ENCODE results near the gene RPL29.

RPL29 gene

GRCh38 chr3:52004906-52005395, 9.3 kb upstream of the RPL29 start:
- no peak for TF ChIP-seq MAX (IDR thresholded peaks at IDR 0.05)
- no peak for TF ChIP-seq FOXM1 (IDR thresholded peaks at IDR 0.05; ENCODE audit: borderline replicate concordance, low read depth)
- no peak for TF ChIP-seq TAF1 (IDR thresholded peaks at IDR 0.05; ENCODE audit: low read depth)
- no peak for TF ChIP-seq ZBTB7A (IDR thresholded peaks at IDR 0.05; ENCODE audit: low read depth)
- no peak for TF ChIP-seq CREB1 (IDR thresholded peaks at IDR 0.05; ENCODE audit: low read depth)
- TF ChIP-seq TCF12 (IDR thresholded peaks at IDR 0.05; ENCODE audit: low read depth), result no peak
- TF ChIP-seq TEAD4 (IDR thresholded peaks at IDR 0.05), result no peak
- no peak for TF ChIP-seq EP300 (IDR thresholded peaks at IDR 0.05; ENCODE audit: borderline replicate concordance)
- no peak for TF ChIP-seq NFIC (IDR thresholded peaks at IDR 0.05)
- no peak for TF ChIP-seq REST (IDR thresholded peaks at IDR 0.05; ENCODE audit: low read depth)

- TF ChIP-seq NFIC (IDR thresholded peaks at IDR 0.05) (no peak), REST (IDR thresholded peaks at IDR 0.05; ENCODE audit: low read depth) (no peak), FOXM1 (IDR thresholded peaks at IDR 0.05; ENCODE audit: borderline replicate concordance, low read depth) (no peak), TEAD4 (IDR thresholded peaks at IDR 0.05) (no peak), USF1 (IDR thresholded peaks at IDR 0.05) (no peak), RAD21 (IDR thresholded peaks at IDR 0.05; ENCODE audit: low read depth) (no peak), EP300 (IDR thresholded peaks at IDR 0.05; ENCODE audit: borderline replicate concordance) (no peak), ZBTB7A (IDR thresholded peaks at IDR 0.05; ENCODE audit: low read depth) (no peak), YY1 (IDR thresholded peaks at IDR 0.05; ENCODE audit: low read depth) (no peak), CREB1 (IDR thresholded peaks at IDR 0.05; ENCODE audit: low read depth) (no peak), CEBPB (IDR thresholded peaks at IDR 0.05) (no peak)
These were observed 8.6 kb upstream of the RPL29 start for GRCh38 chr3:52004163-52004787.

- no peak for TF ChIP-seq EGR1 (IDR thresholded peaks at IDR 0.05)
- no peak for TF ChIP-seq USF1 (IDR thresholded peaks at IDR 0.05)
- no peak for TF ChIP-seq TCF12 (IDR thresholded peaks at IDR 0.05; ENCODE audit: low read depth)
- no peak for TF ChIP-seq TAF1 (IDR thresholded peaks at IDR 0.05; ENCODE audit: low read depth)
- no peak for TF ChIP-seq CREB1 (IDR thresholded peaks at IDR 0.05; ENCODE audit: low read depth)
- no peak for TF ChIP-seq YY1 (IDR thresholded peaks at IDR 0.05; ENCODE audit: low read depth)
- TF ChIP-seq RAD21 (IDR thresholded peaks at IDR 0.05; ENCODE audit: low read depth), result no peak
- no peak for TF ChIP-seq MAX (IDR thresholded peaks at IDR 0.05)
- no peak for TF ChIP-seq FOXM1 (IDR thresholded peaks at IDR 0.05; ENCODE audit: borderline replicate concordance, low read depth)
- TF ChIP-seq REST (IDR thresholded peaks at IDR 0.05; ENCODE audit: low read depth), result no peak
- no peak for TF ChIP-seq EP300 (IDR thresholded peaks at IDR 0.05; ENCODE audit: borderline replicate concordance)
- no peak for TF ChIP-seq NFIC (IDR thresholded peaks at IDR 0.05)
- no peak for TF ChIP-seq ZBTB7A (IDR thresholded peaks at IDR 0.05; ENCODE audit: low read depth)
These were observed 7.1 kb upstream of the RPL29 start for GRCh38 chr3:52002748-52003147.

GRCh38 chr3:52001443-52001974, 5.8 kb upstream of the RPL29 start:
- no peak for TF ChIP-seq USF1 (IDR thresholded peaks at IDR 0.05)
- TF ChIP-seq EGR1 (IDR thresholded peaks at IDR 0.05), result no peak
- TF ChIP-seq REST (IDR thresholded peaks at IDR 0.05; ENCODE audit: low read depth), result no peak
- TF ChIP-seq RAD21 (IDR thresholded peaks at IDR 0.05; ENCODE audit: low read depth), result peak; percentile 98
- no peak for TF ChIP-seq NFIC (IDR thresholded peaks at IDR 0.05)
- TF ChIP-seq ZBTB7A (IDR thresholded peaks at IDR 0.05; ENCODE audit: low read depth), result peak; percentile 99
- TF ChIP-seq TCF12 (IDR thresholded peaks at IDR 0.05; ENCODE audit: low read depth), result no peak
- TF ChIP-seq TEAD4 (IDR thresholded peaks at IDR 0.05), result no peak
- TF ChIP-seq CEBPB (IDR thresholded peaks at IDR 0.05), result no peak
- TF ChIP-seq YY1 (IDR thresholded peaks at IDR 0.05; ENCODE audit: low read depth), result 0 out of 2 replicates have a peak, but pooled peaks have one; percentile 28
- TF ChIP-seq CREB1 (IDR thresholded peaks at IDR 0.05; ENCODE audit: low read depth), result no peak
- no peak for TF ChIP-seq EP300 (IDR thresholded peaks at IDR 0.05; ENCODE audit: borderline replicate concordance)
- no peak for TF ChIP-seq FOXM1 (IDR thresholded peaks at IDR 0.05; ENCODE audit: borderline replicate concordance, low read depth)
- 0 out of 2 replicates have a peak, but pooled peaks have one; percentile 31 for TF ChIP-seq MAX (IDR thresholded peaks at IDR 0.05)
- TF ChIP-seq TAF1 (IDR thresholded peaks at IDR 0.05; ENCODE audit: low read depth), result no peak
